Mesothelial cell of epicardium (in vitro differentiated cells): ENCODE data around the gene UBE2D3. TPM values are rescaled to one million over a fixed set of nuclear protein-coding genes. Genes with fewer than 3 reads are reported as not detected.
A peak's percentile ranks its signal among the peaks of the same experiment; 100 is the strongest.

Experiments used
- DNase-seq, 2 experiments: peaks; one replicate each; pipeline ENCODE4 v3.0.0; 2021; ENCODE audit warnings: low spot score in 2 of 2; ENCODE audit not compliant: unreplicated experiment in 2 of 2
- H3K27ac Mint-ChIP-seq: 2 replicates; pipeline ENCODE4 v1.8.0; 2021; ENCODE audit warnings: mixed read lengths
- H3K27me3 Mint-ChIP-seq: 2 replicates; pipeline ENCODE4 v1.8.0; 2021; ENCODE audit warnings: low read depth, mixed read lengths
- H3K36me3 Mint-ChIP-seq: 2 replicates; pipeline ENCODE4 v1.8.0; 2021; ENCODE audit warnings: mixed read lengths
- H3K4me1 Mint-ChIP-seq: 2 replicates; pipeline ENCODE4 v1.8.0; 2021; ENCODE audit warnings: mixed read lengths
- H3K4me3 Mint-ChIP-seq: 2 replicates; pipeline ENCODE4 v1.8.0; 2021; ENCODE audit warnings: mild to moderate bottlenecking, moderate library complexity, mixed read lengths
- H3K9me3 Mint-ChIP-seq: 2 replicates; pipeline ENCODE4 v1.8.0; 2021; ENCODE audit warnings: mixed read lengths
- total RNA-seq: library from RNA; stranded (reverse); gene quantifications from 3 replicates; pipeline ENCODE4 v1.2.1, GENCODE V29; 2021
- TF ChIP-seq, protein P1 (sequence below): fragments of 200-600 bp; sonication (generic); IDR thresholded peaks from one replicate; pipeline ENCODE4 v1.5.0; 2021; ENCODE audit warnings: antibody characterized with exemption; ENCODE audit not compliant: unreplicated experiment

Gene UBE2D3
- total RNA-seq, 1 donor from 2014 or later = 307 TPM

DNA sequence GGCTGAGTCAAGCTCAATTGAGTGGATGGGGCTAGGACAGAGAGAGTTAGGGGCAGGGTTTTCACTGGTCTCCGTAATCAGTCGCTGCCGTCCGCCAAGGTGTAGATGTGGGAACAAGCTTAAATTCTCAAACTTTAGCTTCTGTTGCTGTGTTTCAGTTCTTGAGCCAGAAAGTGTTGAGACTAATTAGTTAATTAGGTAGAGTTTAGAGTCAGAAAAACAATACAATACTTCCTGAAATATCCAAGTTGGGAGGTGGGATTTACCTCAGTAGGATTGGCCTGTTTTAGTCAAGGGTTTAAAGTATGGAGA lies 1.1 kb upstream of the UBE2D3 start:
- TF ChIP-seq, protein P1, sequence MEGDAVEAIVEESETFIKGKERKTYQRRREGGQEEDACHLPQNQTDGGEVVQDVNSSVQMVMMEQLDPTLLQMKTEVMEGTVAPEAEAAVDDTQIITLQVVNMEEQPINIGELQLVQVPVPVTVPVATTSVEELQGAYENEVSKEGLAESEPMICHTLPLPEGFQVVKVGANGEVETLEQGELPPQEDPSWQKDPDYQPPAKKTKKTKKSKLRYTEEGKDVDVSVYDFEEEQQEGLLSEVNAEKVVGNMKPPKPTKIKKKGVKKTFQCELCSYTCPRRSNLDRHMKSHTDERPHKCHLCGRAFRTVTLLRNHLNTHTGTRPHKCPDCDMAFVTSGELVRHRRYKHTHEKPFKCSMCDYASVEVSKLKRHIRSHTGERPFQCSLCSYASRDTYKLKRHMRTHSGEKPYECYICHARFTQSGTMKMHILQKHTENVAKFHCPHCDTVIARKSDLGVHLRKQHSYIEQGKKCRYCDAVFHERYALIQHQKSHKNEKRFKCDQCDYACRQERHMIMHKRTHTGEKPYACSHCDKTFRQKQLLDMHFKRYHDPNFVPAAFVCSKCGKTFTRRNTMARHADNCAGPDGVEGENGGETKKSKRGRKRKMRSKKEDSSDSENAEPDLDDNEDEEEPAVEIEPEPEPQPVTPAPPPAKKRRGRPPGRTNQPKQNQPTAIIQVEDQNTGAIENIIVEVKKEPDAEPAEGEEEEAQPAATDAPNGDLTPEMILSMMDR = no peak
- H3K27ac Mint-ChIP-seq = no peak overlapping the region
- no peaks in the 10 kb centered on the region for H3K36me3 Mint-ChIP-seq
- H3K27me3 Mint-ChIP-seq = no peaks in the 10 kb centered on the region
- H3K4me3 Mint-ChIP-seq = no peak overlapping the region
- no peaks in the 10 kb centered on the region for H3K9me3 Mint-ChIP-seq
- peaks cover 34% of the 10 kb centered on the region for H3K4me1 Mint-ChIP-seq
- DNase-seq = no peak

DNA sequence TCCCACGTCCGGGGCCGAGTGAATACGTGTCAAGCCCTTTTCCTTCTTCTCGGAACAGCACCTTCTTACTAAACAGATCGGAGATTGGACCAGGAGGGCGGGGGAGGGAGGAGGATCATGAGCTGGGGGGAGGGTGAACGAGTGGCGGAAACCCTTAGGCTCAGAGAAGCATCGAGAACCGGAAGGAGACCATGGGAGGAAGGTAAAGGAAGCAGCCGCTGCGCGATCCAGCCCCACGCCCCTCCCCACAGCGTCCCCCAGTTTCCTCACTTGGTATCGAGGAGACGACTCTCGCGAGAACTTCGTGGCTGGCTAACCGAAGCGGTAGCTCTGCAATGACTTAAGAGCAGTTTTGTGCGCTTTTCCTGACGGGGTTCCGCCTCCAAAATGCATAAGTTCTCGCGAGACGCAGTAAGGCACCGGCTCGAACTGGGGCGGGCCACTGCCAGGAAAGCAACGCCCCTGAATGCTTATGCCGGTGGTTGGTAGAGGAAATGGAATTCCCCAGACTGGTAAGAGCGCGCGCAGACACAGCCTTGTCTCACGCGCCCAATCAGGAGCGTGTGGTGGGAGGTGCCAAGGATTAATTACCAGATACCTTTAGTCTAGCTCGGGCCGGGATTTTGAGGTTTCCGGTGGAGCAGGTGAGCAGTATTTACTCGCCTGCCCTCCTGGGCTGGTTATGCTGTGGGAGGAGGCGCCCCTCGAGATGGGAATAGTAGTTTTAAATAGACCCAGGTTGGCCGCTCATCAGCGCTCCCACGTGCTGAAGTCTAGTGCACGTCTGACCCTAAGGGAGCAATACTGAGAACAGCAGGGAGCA lies 534 bp upstream of the UBE2D3 start:
- H3K4me3 Mint-ChIP-seq = no peak overlapping the region
- no peaks in the 10 kb centered on the region for H3K9me3 Mint-ChIP-seq
- no peaks in the 10 kb centered on the region for H3K27me3 Mint-ChIP-seq
- TF ChIP-seq, protein P1 = no peak
- no peak overlapping the region for H3K27ac Mint-ChIP-seq
- DNase-seq = peak; percentile 96 to 98
- peaks cover 35% of the 10 kb centered on the region for H3K4me1 Mint-ChIP-seq
- H3K36me3 Mint-ChIP-seq = peaks cover 2% of the 10 kb centered on the region

DNA sequence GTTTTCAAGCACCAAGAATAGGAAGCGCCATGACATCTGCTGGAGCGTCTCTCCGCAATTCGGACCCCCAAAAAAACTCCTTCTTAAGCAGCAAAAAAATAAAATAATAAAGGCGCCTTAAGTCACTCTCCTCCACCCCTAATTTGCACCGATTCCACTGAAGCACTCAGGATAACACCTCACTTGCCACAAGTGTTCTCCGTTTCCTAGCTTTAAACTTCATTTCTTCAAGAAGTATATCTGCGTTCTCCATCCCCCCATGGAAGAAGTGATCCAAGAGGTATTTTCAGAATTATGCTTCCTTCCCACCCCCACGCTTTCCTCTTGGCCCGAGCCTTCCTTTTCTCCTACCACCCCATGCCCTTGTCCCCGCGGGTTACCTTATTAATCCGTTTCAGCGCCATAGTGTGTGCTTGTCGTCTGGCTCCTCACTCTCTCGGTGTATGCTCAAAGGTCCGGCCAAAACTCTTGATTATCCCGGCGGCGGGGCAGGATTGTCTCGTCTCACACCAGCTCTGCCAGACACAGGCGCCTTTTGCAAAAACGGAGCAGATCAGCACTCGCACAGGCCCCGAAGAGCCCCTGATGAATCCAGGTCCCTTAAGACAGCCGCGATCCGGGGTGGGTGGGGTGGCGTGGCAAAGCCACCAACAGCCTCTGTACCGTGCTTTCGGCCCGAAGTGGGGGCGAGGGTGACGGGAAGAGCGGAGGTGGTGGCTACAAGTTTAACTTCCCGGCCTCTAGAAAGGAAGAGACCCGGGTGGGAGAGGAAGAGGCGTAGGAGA lies 1.1 kb downstream of the UBE2D3 start:
- no peaks in the 10 kb centered on the region for H3K9me3 Mint-ChIP-seq
- peaks cover 3% of the 10 kb centered on the region for H3K36me3 Mint-ChIP-seq
- H3K4me3 Mint-ChIP-seq = no peak overlapping the region
- peaks cover 39% of the 10 kb centered on the region for H3K4me1 Mint-ChIP-seq
- H3K27me3 Mint-ChIP-seq = no peaks in the 10 kb centered on the region
- no peak for DNase-seq
- TF ChIP-seq, protein P1 = no peak
- H3K27ac Mint-ChIP-seq = no peak overlapping the region

DNA sequence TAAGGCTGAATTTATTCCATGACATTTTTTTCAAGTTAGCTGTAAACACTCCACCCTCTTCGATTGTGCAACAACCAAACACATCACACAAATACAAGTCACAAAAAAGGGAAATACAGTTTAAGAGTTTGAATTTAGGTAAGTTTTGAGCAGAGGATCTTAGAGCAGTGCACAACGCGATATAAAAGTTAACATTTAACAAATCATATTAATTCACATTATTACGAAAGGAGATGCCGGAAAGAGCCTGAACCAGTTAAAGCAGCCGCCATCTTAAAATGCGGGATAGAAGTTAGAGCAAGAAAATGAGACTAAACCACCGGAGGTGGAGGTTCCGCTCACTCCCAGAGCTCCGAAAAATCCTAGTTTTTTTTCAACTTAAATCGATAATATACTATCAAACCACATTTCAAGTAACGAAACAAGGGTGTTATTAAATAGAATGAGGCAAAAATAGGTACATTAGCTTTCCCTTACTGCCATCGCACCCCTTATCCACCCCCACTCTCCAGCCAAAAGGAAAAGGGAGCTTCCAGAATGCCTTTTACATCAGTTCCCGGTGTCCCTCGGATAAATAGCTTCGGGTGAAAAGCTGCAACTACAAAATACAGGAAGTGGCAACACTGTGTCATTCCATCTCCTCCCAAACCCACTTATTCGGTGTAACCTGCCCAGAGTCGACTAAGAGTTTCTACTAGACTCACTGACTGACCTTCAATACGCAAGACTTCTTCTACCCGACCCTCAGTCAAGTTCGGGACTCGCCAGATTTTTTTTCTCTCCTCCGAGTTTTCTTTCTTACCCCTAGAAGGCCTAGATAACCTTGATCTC lies 1.9 kb downstream of the UBE2D3 start:
- H3K4me3 Mint-ChIP-seq = no peak overlapping the region
- TF ChIP-seq, protein P1 = no peak
- H3K27ac Mint-ChIP-seq = no peak overlapping the region
- no peaks in the 10 kb centered on the region for H3K9me3 Mint-ChIP-seq
- peaks cover 3% of the 10 kb centered on the region for H3K36me3 Mint-ChIP-seq
- no peaks in the 10 kb centered on the region for H3K27me3 Mint-ChIP-seq
- no peak for DNase-seq
- H3K4me1 Mint-ChIP-seq = peaks cover 47% of the 10 kb centered on the region

DNA sequence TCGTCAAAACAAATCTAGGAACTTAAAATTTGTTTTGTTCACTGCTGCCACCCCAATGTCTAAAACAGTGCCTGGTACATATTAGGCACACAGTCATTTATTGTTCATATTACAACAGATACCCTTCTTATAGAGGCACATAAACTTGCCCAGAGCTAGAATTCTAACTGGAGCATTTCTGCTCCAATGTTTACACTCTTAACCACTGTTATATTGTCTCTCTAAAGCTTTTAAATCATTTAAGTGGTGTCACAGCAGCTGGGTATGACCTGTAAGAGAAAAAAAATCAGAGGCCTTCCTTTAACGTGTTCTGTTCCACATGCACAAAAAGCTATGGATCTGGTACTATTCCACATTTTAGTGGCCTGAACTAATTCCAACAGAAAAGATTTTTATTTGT lies 3.0 kb downstream of the UBE2D3 start:
- H3K27me3 Mint-ChIP-seq = no peaks in the 10 kb centered on the region
- TF ChIP-seq, protein P1 = no peak
- peaks cover 3% of the 10 kb centered on the region for H3K36me3 Mint-ChIP-seq
- no peak overlapping the region for H3K4me3 Mint-ChIP-seq
- H3K4me1 Mint-ChIP-seq = peaks cover 58% of the 10 kb centered on the region
- H3K27ac Mint-ChIP-seq = no peak overlapping the region
- H3K9me3 Mint-ChIP-seq = no peaks in the 10 kb centered on the region
- no peak for DNase-seq
